Right lobe of liver (tissue), 6 donors: ENCODE results near the gene SDF2L1. TPM values are rescaled to one million over a fixed set of nuclear protein-coding genes. Genes with fewer than 3 reads are reported as not detected.

ENCODE experiments used
- ATAC-seq, 4 donors: fragments of 200-7000 bp; cut with Tn5 transposase; one replicate each; pipeline ENCODE4 v1.9.1; 2020; ENCODE audit warnings: mild to moderate bottlenecking in 4 of 4, moderate library complexity in 4 of 4
- DNase-seq, 3 donors: peaks; one replicate each; pipeline ENCODE4 v3.0.0-alpha.2; 2020
- H3K27ac ChIP-seq, 3 donors: fragments of 200-600 bp; one replicate each; pipeline ENCODE4 v1.8.0; 2022
- H3K27me3 ChIP-seq, 2 donors: fragments of 200-600 bp; one replicate each; pipeline ENCODE4 v1.8.0; 2022
- H3K36me3 ChIP-seq, 4 donors: fragments of 200-600 bp; sonication (generic) in 1 of 4; one replicate each; pipeline versions ENCODE4 v1.5.1 to v1.8.0; 2017 to 2022; ENCODE audit warnings: control low read depth in 1 of 4
- H3K4me1 ChIP-seq, 4 donors: fragments of 200-600 bp; sonication (generic) in 1 of 4; one replicate each; pipeline versions ENCODE4 v1.5.1 to v1.8.0; 2017 to 2022; ENCODE audit warnings: control low read depth in 1 of 4
- H3K4me3 ChIP-seq, 3 donors: fragments of 200-600 bp; one replicate each; pipeline ENCODE4 v1.8.0; 2022
- H3K9me3 ChIP-seq, 4 donors: fragments of 200-600 bp; sonication (generic) in 1 of 4; one replicate each; pipeline versions ENCODE4 v1.5.1 to v1.8.0; 2017 to 2022; ENCODE audit warnings: control low read depth in 1 of 4
- CTCF ChIP-seq, 4 donors: fragments of 200-600 bp in 3 of 4; fragments of 450-650 bp in 1 of 4; IDR thresholded peaks; one replicate each; pipeline versions ENCODE4 v1.5.1 to v1.8.0; 2016 to 2022; ENCODE audit warnings: antibody characterized with exemption in 4 of 4, mild to moderate bottlenecking in 2 of 4
- POLR2A ChIP-seq: fragments of 450-650 bp; IDR thresholded peaks from one replicate; pipeline ENCODE4 v1.6.1; 2017; ENCODE audit warnings: antibody characterized with exemption, mild to moderate bottlenecking
- WGBS: methylation state at CpG from one replicate; pipeline ENCODE4 v1.1.6; 2018; ENCODE audit warnings: low coverage, low lambda C conversion rate; ENCODE audit not compliant: insufficient coverage; ENCODE audit errors: missing lambda C conversion rate; 5-methylcytosine and 5-hydroxymethylcytosine counted together
- intact Hi-C, 2 donors: fragments of 100-400 bp; cut with DNase I; formaldehyde crosslinking; loops; one replicate each; pipeline versions ENCODE4 v1.11.2 to v1.14.1; 2022
- total RNA-seq, 6 experiments: library from RNA; depleted of rRNA in 2 of 6; stranded (reverse); fragments of >200 nt in 2 of 6; fragmentation: NEBNext Ultra II Directional in 3 of 6; extraction: Animal tissue kit (Norgen Biotek cat#: 25700) in 3 of 6; gene quantifications; one replicate each; pipeline versions ENCODE4 v1.1.0 to v1.2.4, GENCODE V29; 2016 to 2023
- donor health status: DM: no; HTN: yes; CAD: no.
- donor health status: DM: no; HTN: no; CAD: no.
- donor health status: DM: no; HTN: no; CAD: no.
- donor health status: DM: no; HTN: yes; CAD: no.
- donor health status: DM: no; HTN: yes; CAD: no.

The SDF2L1 gene
- total RNA-seq, 6 experiments from 2014 or later = 33.1 to 85.7 (median 71.6) TPM

GRCh38 chr22:21646608-21647590, 4.8 kb downstream of the SDF2L1 start:
- Histone ChIP-seq H3K4me3 (no peak overlapping the region), H3K27ac (no peak overlapping the region), H3K4me1 (peaks cover 0 to 28% (median 9%) of the 10 kb centered on the region in 4 donors), H3K36me3 (peaks cover 0 to 11% (median 5%) of the 10 kb centered on the region in 4 donors), H3K27me3 (no peaks in the 10 kb centered on the region), H3K9me3 (no peaks in the 10 kb centered on the region)
- DNase-seq (peak; percentile 60 to 74 (median 72)), ATAC-seq (peak; percentile 28 to 52 (median 35))
- no peak for TF ChIP-seq POLR2A
- peak; percentile 76 to 88 (median 81) for TF ChIP-seq CTCF (IDR thresholded peaks at IDR 0.05)
- WGBS = 40% methylated on average over 11 of the region's 14 CpGs
- intact Hi-C loops = no loop called here

GRCh38 chr22:21650280-21650679, 8.2 kb downstream of the SDF2L1 start:
- TF ChIP-seq POLR2A = no peak
- no peak for TF ChIP-seq CTCF (IDR thresholded peaks at IDR 0.05)
- Histone ChIP-seq H3K4me1 (peaks cover 0 to 21% (median 5%) of the 10 kb centered on the region in 4 donors), H3K9me3 (no peaks in the 10 kb centered on the region), H3K27ac (no peak overlapping the region), H3K36me3 (peaks cover 0 to 8% (median 2%) of the 10 kb centered on the region in 4 donors), H3K4me3 (no peak overlapping the region), H3K27me3 (no peaks in the 10 kb centered on the region)
- DNase-seq (no peak), ATAC-seq (no peak)
- WGBS = 91% methylated on average over 7 of the region's 7 CpGs
- intact Hi-C loops = no loop called here

- Histone ChIP-seq H3K27me3 (no peaks in the 10 kb centered on the region), H3K4me1 (peaks cover 0 to 21% (median 5%) of the 10 kb centered on the region in 4 donors), H3K9me3 (no peaks in the 10 kb centered on the region), H3K27ac (no peak overlapping the region), H3K36me3 (peaks cover 0 to 8% (median 2%) of the 10 kb centered on the region in 4 donors), H3K4me3 (peak overlapping the region in 2 of 3 donors; percentile 19 to 50)
- DNase-seq (no peak), ATAC-seq (peak in 2 of 4 donors; percentile 2 to 4)
- intact Hi-C loops = no loop called here
- 40% methylated on average over 5 of the region's 6 CpGs for WGBS
- TF ChIP-seq CTCF (IDR thresholded peaks at IDR 0.05) = no peak
- no peak for TF ChIP-seq POLR2A
Observed at GRCh38 chr22:21650823-21651520, 8.9 kb downstream of the SDF2L1 start.

GRCh38 chr22:21651521-21652009, 9.5 kb downstream of the SDF2L1 start:
- TF ChIP-seq CTCF (IDR thresholded peaks at IDR 0.05) (no peak), POLR2A (no peak)
- no peaks in the 10 kb centered on the region for H3K27me3 ChIP-seq
- H3K36me3 ChIP-seq = peaks cover 0 to 8% (median 0%) of the 10 kb centered on the region in 4 donors
- 4% methylated on average over 10 of the region's 29 CpGs for WGBS
- peaks cover 0 to 16% (median 3%) of the 10 kb centered on the region in 4 donors for H3K4me1 ChIP-seq
- ATAC-seq (peak; percentile 2 to 13 (median 6)), DNase-seq (peak in 2 of 3 donors; percentile 38 to 61)
- no peaks in the 10 kb centered on the region for H3K9me3 ChIP-seq
- intact Hi-C loops = no loop called here
- H3K4me3 ChIP-seq = peak overlapping the region; percentile 19 to 50 (median 37)
- no peak overlapping the region for H3K27ac ChIP-seq
